RWPE1 (cell line): ENCODE results near the gene THADA.

Experiments
- CTCF ChIA-PET: fragments of 350-600 bp; sonication (Branson Sonifier 250); formaldehyde crosslinking; extraction: SDS; loops from one replicate; lab custom pipeline; 2021; lab: Yijun Ruan, JAX
- POLR2A ChIA-PET: fragments of 400-600 bp; formaldehyde crosslinking; extraction: SDS; loops from one replicate; lab custom pipeline; 2020; ENCODE audit warnings: antibody characterized with exemption; ENCODE audit not compliant: low non-redundant PET; lab: Yijun Ruan, JAX
- DNase-seq: peaks from one replicate; pipeline ENCODE4 v3.0.0; 2012; ENCODE audit warnings: low spot score
- H3K27ac ChIP-seq: fragments of 450-650 bp; 2 replicates; pipeline ENCODE4 v1.5.1; 2017
- TF ChIP-seq, protein P1 (sequence below): fragments of 450-650 bp; conservative IDR thresholded peaks from 2 replicates; pipeline ENCODE4 v1.5.1; 2017; ENCODE audit warnings: low read depth, mild to moderate bottlenecking

THADA gene

DNA sequence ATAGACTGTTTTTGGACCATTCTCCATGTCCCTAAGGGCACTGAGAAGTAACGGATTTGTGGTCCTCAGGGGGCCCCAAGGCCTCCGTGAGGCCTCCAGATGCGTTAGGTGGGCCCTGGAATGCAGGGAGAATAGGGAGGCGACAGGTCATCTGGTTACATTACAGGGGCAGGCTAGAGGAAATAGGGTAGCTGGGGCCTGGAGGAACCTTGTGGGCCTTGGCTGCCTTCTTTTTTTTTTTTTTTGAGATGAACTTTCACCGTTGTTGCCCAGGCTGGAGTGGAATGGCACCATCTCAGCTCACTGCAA, 398.3 kb downstream of the THADA start:
- no peak for DNase-seq
- ChIA-PET POLR2A (interaction anchor here (0.7 kb wide), 1 partner anchor 211 kb away, joined by 5 read pairs; no protein-coding TSS in a partner anchor), CTCF (no interaction called here)
- no peak overlapping the region for H3K27ac ChIP-seq
- TF ChIP-seq, protein P1, sequence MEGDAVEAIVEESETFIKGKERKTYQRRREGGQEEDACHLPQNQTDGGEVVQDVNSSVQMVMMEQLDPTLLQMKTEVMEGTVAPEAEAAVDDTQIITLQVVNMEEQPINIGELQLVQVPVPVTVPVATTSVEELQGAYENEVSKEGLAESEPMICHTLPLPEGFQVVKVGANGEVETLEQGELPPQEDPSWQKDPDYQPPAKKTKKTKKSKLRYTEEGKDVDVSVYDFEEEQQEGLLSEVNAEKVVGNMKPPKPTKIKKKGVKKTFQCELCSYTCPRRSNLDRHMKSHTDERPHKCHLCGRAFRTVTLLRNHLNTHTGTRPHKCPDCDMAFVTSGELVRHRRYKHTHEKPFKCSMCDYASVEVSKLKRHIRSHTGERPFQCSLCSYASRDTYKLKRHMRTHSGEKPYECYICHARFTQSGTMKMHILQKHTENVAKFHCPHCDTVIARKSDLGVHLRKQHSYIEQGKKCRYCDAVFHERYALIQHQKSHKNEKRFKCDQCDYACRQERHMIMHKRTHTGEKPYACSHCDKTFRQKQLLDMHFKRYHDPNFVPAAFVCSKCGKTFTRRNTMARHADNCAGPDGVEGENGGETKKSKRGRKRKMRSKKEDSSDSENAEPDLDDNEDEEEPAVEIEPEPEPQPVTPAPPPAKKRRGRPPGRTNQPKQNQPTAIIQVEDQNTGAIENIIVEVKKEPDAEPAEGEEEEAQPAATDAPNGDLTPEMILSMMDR, result no peak

GRCh38 chr2:43196768-43197587, 398.9 kb downstream of the THADA start:
- TF ChIP-seq, protein P1, result no peak
- DNase-seq, result no peak
- 0 out of 2 replicates have a peak overlapping the region, but pooled peaks have one; percentile 7 for H3K27ac ChIP-seq
- POLR2A ChIA-PET, result no interaction called here
- CTCF ChIA-PET, result no interaction called here

GRCh38 chr2:43194121-43194869, 401.5 kb downstream of the THADA start:
- H3K27ac ChIP-seq, result peak overlapping the region; percentile 42
- no peak for DNase-seq
- CTCF ChIA-PET, result interaction anchor here (1.0 kb wide), 1 partner anchor 207 kb away, joined by 3 read pairs; no protein-coding TSS in a partner anchor
- POLR2A ChIA-PET, result no interaction called here
- TF ChIP-seq, protein P1, result no peak

- TF ChIP-seq, protein P1, result no peak
- peak overlapping the region; percentile 27 for H3K27ac ChIP-seq
- ChIA-PET POLR2A (no interaction called here), CTCF (interaction anchor here (1.0 kb wide), 1 partner anchor 206 kb away, joined by 3 read pairs; no protein-coding TSS in a partner anchor)
- no peak for DNase-seq
These were observed 402.2 kb downstream of the THADA start for GRCh38 chr2:43193652-43194120.

- POLR2A ChIA-PET, result interaction anchor here (0.6 kb wide), 1 partner anchor 35 kb away, joined by 3 read pairs; no protein-coding TSS in a partner anchor
- TF ChIP-seq, protein P1, result no peak
- CTCF ChIA-PET, result interaction anchor here (1.0 kb wide), 1 partner anchor 206 kb away, joined by 3 read pairs; no protein-coding TSS in a partner anchor
- peak overlapping the region; percentile 27 for H3K27ac ChIP-seq
- no peak for DNase-seq
These were observed 402.8 kb downstream of the THADA start for GRCh38 chr2:43192744-43193651.
